Measurements from ENCODE around the gene HIVEP3. TPM values are rescaled to one million over a fixed set of nuclear protein-coding genes. Genes with fewer than 3 reads are reported as not detected.
A peak's percentile ranks its signal among the peaks of the same experiment; 100 is the strongest.

Gene HIVEP3
- total RNA-seq, 1 donor from 2014 or later, result 2.0 TPM

GRCh38 chr1:41639332-41639936 lies 279.3 kb downstream of the HIVEP3 start:
- DNase-seq (ENCODE audit: low read depth), result peak; percentile 92

GRCh38 chr1:41638086-41639024 lies 280.4 kb downstream of the HIVEP3 start:
- peak; percentile 74 for DNase-seq (ENCODE audit: low read depth)

DNA sequence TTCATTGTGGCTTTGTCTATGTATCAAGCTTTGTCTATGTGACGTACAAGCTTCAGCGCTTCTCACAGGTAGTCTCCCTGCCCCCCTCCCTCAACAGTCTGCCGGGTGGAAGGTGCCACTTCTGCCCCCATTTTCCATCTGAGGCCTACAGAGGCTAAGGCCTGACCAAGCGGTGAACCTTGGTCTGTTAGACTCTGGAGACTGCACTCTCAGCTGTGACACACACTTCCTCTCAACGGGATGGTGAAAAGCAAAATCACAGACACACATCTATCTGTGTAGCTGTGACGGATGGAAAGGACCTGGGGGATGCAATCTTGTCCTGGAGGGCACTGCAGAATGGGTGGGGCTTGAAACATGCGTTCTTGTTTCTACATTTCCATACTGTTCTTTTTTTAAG lies 281.4 kb downstream of the HIVEP3 start:
- DNase-seq (ENCODE audit: low read depth), result no peak

GRCh38 chr1:41633764-41634163 lies 285.0 kb downstream of the HIVEP3 start:
- no peak for DNase-seq (ENCODE audit: low read depth)

GRCh38 chr1:41632781-41633575 lies 285.7 kb downstream of the HIVEP3 start:
- DNase-seq (ENCODE audit: low read depth), result no peak

DNA sequence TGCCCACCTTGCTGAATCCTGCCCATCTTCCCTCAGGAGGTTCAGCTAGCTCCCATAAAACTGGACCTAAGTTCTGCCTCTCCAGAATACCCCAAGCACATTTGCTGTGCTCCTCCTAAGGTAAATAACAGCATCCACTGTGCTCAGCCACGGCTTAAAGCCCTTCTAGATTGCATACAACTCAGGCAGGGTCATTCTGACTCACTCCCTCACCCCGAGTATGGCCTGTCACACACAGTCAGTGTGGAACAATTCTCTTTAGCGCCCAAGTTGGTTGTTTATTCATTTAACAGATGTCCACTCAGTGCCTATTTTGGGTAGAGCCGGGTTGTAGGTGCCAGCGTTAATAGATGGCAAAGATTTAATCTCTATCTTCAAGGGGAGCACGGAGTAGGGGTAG lies 286.8 kb downstream of the HIVEP3 start:
- peak; percentile 69 for DNase-seq (ENCODE audit: low read depth)

GRCh38 chr1:41631154-41631553 lies 287.6 kb downstream of the HIVEP3 start:
- no peak for DNase-seq (ENCODE audit: low read depth)

DNA sequence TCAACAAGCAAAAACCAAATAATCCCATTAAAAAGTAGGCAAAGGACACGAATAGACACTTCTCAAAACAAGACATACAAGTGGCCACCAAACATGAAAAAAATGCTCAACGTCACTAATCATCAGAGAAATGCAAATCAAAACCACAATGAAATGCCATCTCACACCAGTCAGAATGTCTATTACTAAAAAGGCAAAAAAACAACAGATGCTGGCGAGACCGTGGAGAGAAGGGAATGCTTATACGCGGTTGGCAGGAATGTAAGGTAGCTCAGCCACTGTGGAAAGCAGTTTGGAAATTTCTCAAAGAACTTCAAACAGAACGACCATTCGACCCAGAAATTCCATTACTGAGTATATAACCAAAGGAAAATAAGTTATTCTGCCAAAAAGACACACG lies 289.2 kb downstream of the HIVEP3 start:
- DNase-seq (ENCODE audit: low read depth), result peak; percentile 90

GRCh38 chr1:41629141-41629540 lies 289.6 kb downstream of the HIVEP3 start:
- DNase-seq (ENCODE audit: low read depth), result peak; percentile 36

DNA sequence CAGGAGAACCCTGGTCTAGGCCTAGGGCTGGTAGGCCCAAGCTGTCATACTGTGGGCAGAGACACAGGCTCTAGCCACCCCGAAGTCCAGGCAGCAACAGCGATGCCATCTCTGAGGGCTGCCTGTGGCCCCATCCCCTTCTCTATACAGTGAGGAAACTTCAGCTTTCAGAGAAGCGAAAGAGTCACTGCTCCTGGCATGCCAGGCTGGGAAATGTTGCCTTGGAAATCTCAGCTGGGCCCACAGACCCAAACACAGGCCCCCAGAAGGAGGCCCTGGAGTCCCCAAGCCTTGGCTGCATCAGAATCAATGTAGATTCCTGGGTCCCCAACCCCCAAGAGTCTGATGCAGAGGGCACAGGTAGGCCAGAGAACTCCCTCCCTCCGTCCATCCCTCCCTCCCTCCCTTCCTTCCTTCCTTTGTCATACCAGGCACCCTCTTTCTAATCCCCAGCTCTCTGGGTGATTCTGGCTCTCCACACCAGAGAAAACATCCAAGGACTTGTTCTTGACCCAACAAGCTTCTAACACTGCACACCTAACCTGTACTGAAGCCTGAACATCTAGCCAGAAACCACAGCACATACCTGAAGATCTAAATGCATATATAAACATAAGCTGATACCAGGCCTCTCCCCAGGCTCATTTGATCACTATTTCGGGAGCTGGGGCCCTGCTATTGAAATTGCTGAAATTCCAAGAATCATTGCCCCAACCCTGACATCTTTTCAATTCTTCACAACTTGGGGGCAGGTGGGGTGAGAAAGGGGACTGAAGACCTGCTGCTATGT lies 291.0 kb downstream of the HIVEP3 start:
- no peak for DNase-seq (ENCODE audit: low read depth)

DNA sequence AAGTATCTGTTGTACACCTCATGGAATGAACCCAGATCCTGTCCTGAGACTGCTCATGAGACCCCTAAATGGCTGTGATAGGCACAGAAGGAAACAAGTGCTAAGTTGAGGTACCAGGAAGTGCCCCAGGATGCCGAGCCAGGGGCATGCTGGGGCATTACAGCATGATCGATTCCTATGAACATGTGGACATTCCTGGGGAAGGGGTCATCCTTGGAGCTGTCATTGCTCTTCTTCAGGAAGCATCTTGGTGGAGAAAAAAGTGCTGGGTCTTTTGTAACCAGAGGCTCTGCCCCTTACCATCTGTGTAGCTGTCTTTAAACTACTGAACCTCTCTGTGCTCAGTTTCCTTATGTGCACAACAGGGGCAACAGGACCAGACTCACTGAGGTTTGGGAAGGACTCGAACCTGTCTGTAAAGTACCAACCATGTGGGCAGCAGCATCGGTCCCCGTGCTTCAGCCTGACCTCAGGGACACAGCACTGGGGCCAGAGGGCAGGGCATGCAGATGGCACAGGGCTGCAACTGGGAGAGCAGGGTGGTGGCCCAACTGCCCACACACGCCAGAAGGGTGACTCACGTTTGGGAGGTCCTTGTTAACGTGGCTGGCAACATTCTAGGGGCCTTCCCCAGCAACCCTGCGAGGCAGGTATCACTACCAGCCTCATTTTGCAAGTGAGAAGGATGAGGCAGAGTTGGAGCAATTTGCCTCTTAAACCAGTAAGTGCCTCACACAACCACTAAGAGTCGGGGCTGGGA lies 291.9 kb downstream of the HIVEP3 start:
- DNase-seq (ENCODE audit: low read depth), result peak; percentile 89

DNA sequence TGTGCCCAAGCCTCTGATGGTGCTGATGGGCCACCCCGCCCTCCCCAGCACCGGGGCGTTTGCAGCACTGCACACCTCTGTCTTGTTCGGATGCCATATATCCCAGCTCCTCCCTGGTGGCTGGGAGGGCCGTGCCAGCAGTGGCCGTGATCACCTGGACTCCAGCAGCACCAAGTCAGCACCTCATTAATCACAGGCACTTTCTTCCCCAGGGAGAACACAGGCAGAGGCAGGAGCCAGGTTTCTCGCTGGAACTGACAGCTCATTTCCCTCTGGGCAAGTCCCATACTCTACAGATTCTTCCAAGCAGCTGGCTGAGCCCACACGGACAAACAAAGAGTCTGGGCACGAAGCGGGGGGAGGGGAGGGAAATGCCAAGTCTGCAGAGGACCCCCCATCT lies 292.6 kb downstream of the HIVEP3 start:
- DNase-seq (ENCODE audit: low read depth), result peak; percentile 83

GRCh38 chr1:41623736-41624135 lies 295.0 kb downstream of the HIVEP3 start:
- DNase-seq (ENCODE audit: low read depth), result no peak

DNA sequence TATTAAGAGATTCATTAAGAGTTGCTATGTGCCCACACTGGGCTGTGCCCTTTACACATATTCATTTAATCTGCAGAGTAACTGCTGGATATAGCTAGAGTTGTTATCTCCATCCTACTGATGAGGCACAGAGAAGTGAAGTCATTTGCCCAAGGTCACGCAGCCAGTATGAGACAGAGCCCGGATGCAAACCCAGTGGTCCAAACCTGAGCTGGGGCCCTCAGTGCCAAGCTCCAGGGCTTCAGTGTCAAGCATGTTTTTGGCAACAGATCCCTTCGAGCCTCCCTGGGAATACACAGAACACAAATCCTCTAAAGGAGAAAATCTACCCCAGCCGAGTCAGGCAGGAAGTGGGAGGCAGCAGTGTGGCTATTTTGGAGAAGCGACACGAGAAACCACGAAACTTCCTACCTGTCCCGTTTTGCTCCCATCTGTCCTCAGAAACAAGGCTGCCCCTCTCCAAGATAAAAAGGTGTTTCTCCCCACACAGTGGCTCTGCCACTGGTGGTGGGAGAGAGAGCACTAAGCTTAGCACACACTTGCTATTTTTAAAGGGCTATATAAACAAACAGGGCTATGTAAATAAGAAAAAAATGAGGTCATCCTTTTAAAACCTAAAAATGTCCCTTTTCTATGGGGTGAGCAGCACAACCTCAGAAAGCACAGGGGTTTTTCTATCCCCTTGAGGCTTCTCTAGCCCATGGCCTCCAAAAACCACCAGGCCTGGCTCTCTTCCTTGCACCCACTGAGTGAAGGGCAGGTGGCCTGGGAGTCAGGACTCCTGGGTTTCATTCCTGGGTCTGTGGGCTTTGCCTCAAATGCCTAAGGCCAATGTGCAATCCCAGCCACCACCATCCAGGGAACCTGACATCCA lies 295.6 kb downstream of the HIVEP3 start:
- peak; percentile 91 for DNase-seq (ENCODE audit: low read depth)

GRCh38 chr1:41622402-41622801 lies 296.3 kb downstream of the HIVEP3 start:
- no peak for DNase-seq (ENCODE audit: low read depth)

- no peak for DNase-seq (ENCODE audit: low read depth)
These were observed 296.9 kb downstream of the HIVEP3 start for GRCh38 chr1:41621791-41622190.

DNA sequence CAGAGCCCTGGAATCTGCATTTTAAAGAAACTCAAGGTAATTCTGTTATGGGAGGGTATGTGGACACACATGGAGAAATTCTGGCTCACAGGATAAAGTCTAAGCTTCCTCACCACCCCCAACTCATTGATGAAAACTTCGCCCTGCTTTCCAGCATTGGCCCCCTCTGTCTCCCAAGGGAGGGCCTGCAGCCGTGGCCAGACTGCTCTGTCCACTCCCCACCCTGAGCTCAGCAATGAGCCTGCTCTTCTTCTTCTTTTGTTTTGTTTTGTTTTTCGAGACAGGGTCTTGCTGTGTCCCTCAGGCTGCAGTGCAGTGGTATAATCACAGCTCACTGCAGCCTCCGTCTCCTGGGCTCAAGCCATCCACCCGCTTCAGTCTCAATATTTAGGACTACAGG lies 297.5 kb downstream of the HIVEP3 start:
- DNase-seq (ENCODE audit: low read depth), result no peak

GRCh38 chr1:41620365-41621169 lies 298.2 kb downstream of the HIVEP3 start:
- no peak for DNase-seq (ENCODE audit: low read depth)

Data from myocyte (in vitro differentiated cells).